RWPE1 (cell line): Measurements from ENCODE around the gene ARID1B.

Source experiments
- CTCF ChIA-PET: fragments of 350-600 bp; sonication (Branson Sonifier 250); formaldehyde crosslinking; extraction: SDS; loops from one replicate; lab custom pipeline; 2021; lab: Yijun Ruan, JAX
- POLR2A ChIA-PET: fragments of 400-600 bp; formaldehyde crosslinking; extraction: SDS; loops from one replicate; lab custom pipeline; 2020; ENCODE audit warnings: antibody characterized with exemption; ENCODE audit not compliant: low non-redundant PET; lab: Yijun Ruan, JAX
- DNase-seq: peaks from one replicate; pipeline ENCODE4 v3.0.0; 2012; ENCODE audit warnings: low spot score
- H3K27ac ChIP-seq: fragments of 450-650 bp; 2 replicates; pipeline ENCODE4 v1.5.1; 2017
- CTCF ChIP-seq: fragments of 450-650 bp; conservative IDR thresholded peaks from 2 replicates; pipeline ENCODE4 v1.5.1; 2017; ENCODE audit warnings: low read depth, mild to moderate bottlenecking

The ARID1B gene

GRCh38 chr6:156919814-156920369 lies 142.7 kb downstream of the ARID1B start:
- TF ChIP-seq CTCF: no peak
- no peak for DNase-seq
- no peak overlapping the region for H3K27ac ChIP-seq
- CTCF ChIA-PET: no interaction called here
- POLR2A ChIA-PET: no interaction called here

- POLR2A ChIA-PET: no interaction called here
- no peak for TF ChIP-seq CTCF
- no peak for DNase-seq
- no peak overlapping the region for H3K27ac ChIP-seq
- CTCF ChIA-PET: interaction anchor here (0.7 kb wide), 1 partner anchor 29 kb away, joined by 8 read pairs; no protein-coding TSS in a partner anchor
Measured at GRCh38 chr6:156924246-156924645, 147.1 kb downstream of the ARID1B start.

GRCh38 chr6:156925026-156925425 lies 147.8 kb downstream of the ARID1B start:
- ChIA-PET POLR2A (no interaction called here), CTCF (interaction anchor here (0.6 kb wide), 2 partner anchors 259 to 428 kb away, joined by 3 read pairs; no protein-coding TSS in a partner anchor)
- no peak for TF ChIP-seq CTCF
- DNase-seq: no peak
- no peak overlapping the region for H3K27ac ChIP-seq

GRCh38 chr6:156925718-156926607 lies 148.8 kb downstream of the ARID1B start:
- no peak for TF ChIP-seq CTCF
- no peak for DNase-seq
- CTCF ChIA-PET: interaction anchor here (0.6 kb wide), 1 partner anchor 258 kb away, joined by 3 read pairs; no protein-coding TSS in a partner anchor
- POLR2A ChIA-PET: no interaction called here
- no peak overlapping the region for H3K27ac ChIP-seq

- ChIA-PET POLR2A (no interaction called here), CTCF (no interaction called here)
- no peak for DNase-seq
- no peak for TF ChIP-seq CTCF
- no peak overlapping the region for H3K27ac ChIP-seq
Measured at GRCh38 chr6:156928126-156928525, 150.9 kb downstream of the ARID1B start.

- ChIA-PET CTCF (no interaction called here), POLR2A (no interaction called here)
- no peak overlapping the region for H3K27ac ChIP-seq
- DNase-seq: no peak
- no peak for TF ChIP-seq CTCF
Measured at GRCh38 chr6:156928972-156929371, 151.8 kb downstream of the ARID1B start.
